MM.1S (cell line): ENCODE data around the gene DCHS1.

ENCODE experiments used
- DNase-seq: peaks from one replicate; pipeline ENCODE4 v3.0.0-alpha.2; 2015
- H2AFZ ChIP-seq: fragments of 300-600 bp; sonication (generic); 2 replicates; pipeline ENCODE4 v1.6.0; 2016; ENCODE audit warnings: antibody characterized with exemption, low read length
- H3F3A ChIP-seq: fragments of 300-600 bp; sonication (generic); 2 replicates; pipeline ENCODE4 v1.6.1; 2016; ENCODE audit warnings: mild to moderate bottlenecking, antibody characterized with exemption, low read length, moderate library complexity, mixed read lengths; ENCODE audit not compliant: insufficient read depth
- H3K27ac ChIP-seq: fragments of 300-600 bp; sonication (generic); 2 replicates; pipeline ENCODE4 v1.5.1; 2016; ENCODE audit warnings: mild to moderate bottlenecking, low read length
- H3K27me3 ChIP-seq: fragments of 300-600 bp; sonication (generic); replicated peaks from 2 replicates; pipeline ENCODE4 v1.6.0; 2016; ENCODE audit warnings: low read length; ENCODE audit not compliant: insufficient read depth
- H3K36me3 ChIP-seq: fragments of 300-600 bp; sonication (generic); replicated peaks from 2 replicates; pipeline ENCODE4 v1.6.1; 2016; ENCODE audit warnings: mild to moderate bottlenecking, low read length, mixed read lengths; ENCODE audit not compliant: insufficient read depth
- H3K4me1 ChIP-seq: fragments of 300-600 bp; sonication (generic); 2 replicates; pipeline ENCODE4 v1.6.1; 2016; ENCODE audit warnings: low read length, mixed read lengths
- H3K4me2 ChIP-seq: fragments of 300-600 bp; sonication (generic); 2 replicates; pipeline ENCODE4 v1.6.0; 2016; ENCODE audit warnings: low read depth, low read length
- H3K4me3 ChIP-seq: fragments of 300-600 bp; sonication (generic); 2 replicates; pipeline ENCODE4 v1.5.1; 2016; ENCODE audit warnings: low read length, mixed read lengths
- H3K79me2 ChIP-seq: fragments of 300-600 bp; sonication (generic); 2 replicates; pipeline ENCODE4 v1.6.1; 2016; ENCODE audit warnings: mixed run types, low read length, mixed read lengths
- H3K9ac ChIP-seq: fragments of 300-600 bp; sonication (generic); 2 replicates; pipeline ENCODE4 v1.6.1; 2016; ENCODE audit warnings: low read length, mixed read lengths
- H3K9me2 ChIP-seq: fragments of 300-600 bp; sonication (generic); replicated peaks from 2 replicates; pipeline ENCODE4 v1.6.1; 2016; ENCODE audit warnings: mild to moderate bottlenecking, low read length, mixed read lengths; ENCODE audit not compliant: insufficient read depth
- H3K9me3 ChIP-seq: fragments of 300-600 bp; sonication (generic); replicated peaks from 2 replicates; pipeline ENCODE4 v1.6.1; 2016; ENCODE audit warnings: mild to moderate bottlenecking, low read length, mixed read lengths; ENCODE audit not compliant: insufficient read depth
- H4K20me1 ChIP-seq: fragments of 300-600 bp; sonication (generic); 2 replicates; pipeline ENCODE4 v1.6.1; 2016; ENCODE audit warnings: mild to moderate bottlenecking, low read length, moderate library complexity, mixed read lengths; ENCODE audit not compliant: insufficient read depth
- EZH2 ChIP-seq: fragments of 300-600 bp; sonication (generic); optimal IDR thresholded peaks from 2 replicates; pipeline ENCODE3; 2017; ENCODE audit warnings: low read depth, mild to moderate bottlenecking, antibody characterized with exemption, low read length, mixed read lengths
- EZH2phosphoT487 ChIP-seq: fragments of 300-600 bp; sonication (generic); IDR thresholded peaks from 2 replicates; pipeline ENCODE4 v1.6.1; 2018; ENCODE audit warnings: antibody characterized with exemption, low read length
- TF ChIP-seq, protein P1 (sequence below): fragments of 300-600 bp; sonication (generic); IDR thresholded peaks from 2 replicates; pipeline ENCODE4 v1.5.1; 2016; ENCODE audit warnings: antibody characterized with exemption, low read length, mixed read lengths

The DCHS1 gene

DNA sequence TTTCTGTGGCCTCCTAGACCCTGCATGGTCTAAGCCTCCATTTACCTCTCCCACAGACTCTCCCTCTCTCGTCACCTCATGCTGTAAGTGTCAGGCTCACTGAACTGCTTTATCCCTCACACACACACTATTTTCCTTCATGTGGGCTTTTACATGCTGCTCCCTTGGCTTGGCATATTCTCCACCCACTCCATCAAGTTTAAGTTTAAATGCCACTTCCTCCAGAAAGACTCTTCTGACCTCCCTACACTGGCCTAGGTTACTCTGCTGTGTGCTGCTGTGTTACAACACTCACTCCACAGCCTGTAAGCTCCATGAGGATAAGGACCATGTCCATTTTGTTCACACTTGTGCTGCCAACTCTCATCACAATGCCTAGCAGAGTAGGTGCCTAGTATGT lies 2.5 kb downstream of the DCHS1 start:
- H3K27me3 ChIP-seq, result peaks cover 49% of the 10 kb centered on the region
- no peaks in the 10 kb centered on the region for H3K36me3 ChIP-seq
- H3K9me3 ChIP-seq, result no peaks in the 10 kb centered on the region
- no peak overlapping the region for H3K9ac ChIP-seq
- TF ChIP-seq EZH2phosphoT487 (no peak), EZH2 (no peak)
- TF ChIP-seq, protein P1, sequence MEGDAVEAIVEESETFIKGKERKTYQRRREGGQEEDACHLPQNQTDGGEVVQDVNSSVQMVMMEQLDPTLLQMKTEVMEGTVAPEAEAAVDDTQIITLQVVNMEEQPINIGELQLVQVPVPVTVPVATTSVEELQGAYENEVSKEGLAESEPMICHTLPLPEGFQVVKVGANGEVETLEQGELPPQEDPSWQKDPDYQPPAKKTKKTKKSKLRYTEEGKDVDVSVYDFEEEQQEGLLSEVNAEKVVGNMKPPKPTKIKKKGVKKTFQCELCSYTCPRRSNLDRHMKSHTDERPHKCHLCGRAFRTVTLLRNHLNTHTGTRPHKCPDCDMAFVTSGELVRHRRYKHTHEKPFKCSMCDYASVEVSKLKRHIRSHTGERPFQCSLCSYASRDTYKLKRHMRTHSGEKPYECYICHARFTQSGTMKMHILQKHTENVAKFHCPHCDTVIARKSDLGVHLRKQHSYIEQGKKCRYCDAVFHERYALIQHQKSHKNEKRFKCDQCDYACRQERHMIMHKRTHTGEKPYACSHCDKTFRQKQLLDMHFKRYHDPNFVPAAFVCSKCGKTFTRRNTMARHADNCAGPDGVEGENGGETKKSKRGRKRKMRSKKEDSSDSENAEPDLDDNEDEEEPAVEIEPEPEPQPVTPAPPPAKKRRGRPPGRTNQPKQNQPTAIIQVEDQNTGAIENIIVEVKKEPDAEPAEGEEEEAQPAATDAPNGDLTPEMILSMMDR, result no peak
- no peaks in the 10 kb centered on the region for H3F3A ChIP-seq
- H3K4me3 ChIP-seq, result no peak overlapping the region
- no peak overlapping the region for H3K4me2 ChIP-seq
- no peak overlapping the region for H2AFZ ChIP-seq
- no peaks in the 10 kb centered on the region for H3K79me2 ChIP-seq
- H3K9me2 ChIP-seq, result no peaks in the 10 kb centered on the region
- H3K4me1 ChIP-seq, result no peaks in the 10 kb centered on the region
- no peaks in the 10 kb centered on the region for H4K20me1 ChIP-seq
- no peak overlapping the region for H3K27ac ChIP-seq
- DNase-seq, result no peak

DNA sequence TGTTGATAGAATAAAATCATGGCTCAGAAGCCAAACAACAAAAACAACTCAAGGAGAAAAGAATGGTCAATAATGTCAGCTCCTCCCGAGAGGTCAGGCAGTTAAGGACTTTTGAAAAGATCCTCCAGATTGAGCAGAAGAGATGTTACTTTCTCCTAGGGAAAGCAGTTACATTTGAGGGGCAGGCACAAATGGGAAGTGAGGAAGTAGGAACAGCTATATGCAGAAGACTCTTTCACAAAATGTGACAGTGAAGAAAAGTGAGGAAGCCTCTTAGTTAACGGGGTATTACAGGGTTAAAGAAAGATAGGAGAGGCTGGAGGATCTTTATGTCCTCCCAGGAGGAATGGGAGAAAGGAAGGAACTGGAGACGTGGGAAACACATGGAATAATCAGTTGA lies 3.4 kb downstream of the DCHS1 start:
- no peaks in the 10 kb centered on the region for H3K9me2 ChIP-seq
- H3K4me1 ChIP-seq, result no peaks in the 10 kb centered on the region
- no peak overlapping the region for H3K4me2 ChIP-seq
- no peak overlapping the region for H3K27ac ChIP-seq
- H3F3A ChIP-seq, result no peaks in the 10 kb centered on the region
- TF ChIP-seq EZH2phosphoT487, result no peak
- TF ChIP-seq, protein P1, result no peak
- TF ChIP-seq EZH2, result no peak
- no peaks in the 10 kb centered on the region for H3K9me3 ChIP-seq
- no peak overlapping the region for H3K9ac ChIP-seq
- no peak overlapping the region for H2AFZ ChIP-seq
- no peaks in the 10 kb centered on the region for H4K20me1 ChIP-seq
- no peak overlapping the region for H3K4me3 ChIP-seq
- H3K36me3 ChIP-seq, result no peaks in the 10 kb centered on the region
- H3K27me3 ChIP-seq, result peaks cover 40% of the 10 kb centered on the region
- no peaks in the 10 kb centered on the region for H3K79me2 ChIP-seq
- no peak for DNase-seq

DNA sequence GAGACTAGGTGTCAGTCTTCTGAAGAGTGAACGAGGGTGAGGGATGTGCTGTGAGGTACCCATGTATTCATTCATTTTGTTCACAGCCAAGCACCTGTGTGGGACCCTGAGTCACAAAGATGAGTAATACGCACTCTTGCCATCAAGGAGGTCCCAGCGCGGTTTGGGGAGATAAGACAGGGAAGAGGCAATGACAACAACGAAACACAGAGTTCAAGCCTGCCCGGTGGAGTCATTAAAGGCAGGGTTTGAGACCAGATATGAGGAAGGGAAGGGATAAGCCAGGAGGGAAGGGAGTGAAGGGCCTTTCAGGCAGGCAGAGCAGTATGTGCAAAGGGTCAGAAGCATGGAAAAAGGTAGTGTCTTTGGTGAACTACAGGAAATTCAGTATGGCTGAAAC lies 4.6 kb downstream of the DCHS1 start:
- H3K9me3 ChIP-seq, result no peaks in the 10 kb centered on the region
- H3F3A ChIP-seq, result no peaks in the 10 kb centered on the region
- H3K27me3 ChIP-seq, result peaks cover 28% of the 10 kb centered on the region; the same call in 1 of the 2 replicates
- H4K20me1 ChIP-seq, result no peaks in the 10 kb centered on the region
- no peak overlapping the region for H3K9ac ChIP-seq
- H3K9me2 ChIP-seq, result no peaks in the 10 kb centered on the region
- no peak overlapping the region for H3K27ac ChIP-seq
- no peaks in the 10 kb centered on the region for H3K4me1 ChIP-seq
- no peaks in the 10 kb centered on the region for H3K36me3 ChIP-seq
- H3K4me2 ChIP-seq, result no peak overlapping the region
- H3K79me2 ChIP-seq, result no peaks in the 10 kb centered on the region
- TF ChIP-seq EZH2 (no peak), EZH2phosphoT487 (no peak)
- TF ChIP-seq, protein P1, result no peak
- H3K4me3 ChIP-seq, result no peak overlapping the region
- no peak for DNase-seq
- no peak overlapping the region for H2AFZ ChIP-seq
